Calu3 (cell line): ENCODE measurements around the gene ANGPTL2. TPM values are rescaled to one million over a fixed set of nuclear protein-coding genes. Genes with fewer than 3 reads are reported as not detected.

ENCODE experiments used
- BruUV-seq: library from RNA; stranded (reverse); fragments of 400-500 nt; replicated peaks from 2 replicates; lab custom pipeline; 2021; lab: Mats Ljungman, UMichigan
- CTCF ChIA-PET: fragments of 300-600 bp; sonication (Branson Sonifier 250); formaldehyde crosslinking; loops from one replicate; lab custom pipeline; 2022; ENCODE audit warnings: antibody characterized with exemption; lab: Charles Lee
- DNase-seq: peaks from one replicate; pipeline ENCODE4 v3.0.0; 2022
- H3K27ac Mint-ChIP-seq: one replicate; pipeline ENCODE4 v1.8.0; 2022; ENCODE audit warnings: mixed read lengths; ENCODE audit not compliant: unreplicated experiment
- H3K27me3 Mint-ChIP-seq: one replicate; pipeline ENCODE4 v1.8.0; 2022; ENCODE audit warnings: mixed read lengths; ENCODE audit not compliant: unreplicated experiment
- H3K36me3 Mint-ChIP-seq: one replicate; pipeline ENCODE4 v1.8.0; 2022; ENCODE audit warnings: mild to moderate bottlenecking, moderate library complexity, mixed read lengths; ENCODE audit not compliant: insufficient read depth, unreplicated experiment
- H3K4me1 Mint-ChIP-seq: one replicate; pipeline ENCODE4 v1.8.0; 2022; ENCODE audit warnings: mild to moderate bottlenecking, low read depth, mixed read lengths; ENCODE audit not compliant: unreplicated experiment
- H3K4me3 Mint-ChIP-seq: one replicate; pipeline ENCODE4 v1.8.0; 2022; ENCODE audit warnings: mild to moderate bottlenecking, low read depth, moderate library complexity, mixed read lengths; ENCODE audit not compliant: unreplicated experiment
- H3K9me3 Mint-ChIP-seq: one replicate; pipeline ENCODE4 v1.8.0; 2022; ENCODE audit warnings: low read depth, mixed read lengths; ENCODE audit not compliant: unreplicated experiment
- CTCF ChIP-seq: fragments of 200-600 bp; IDR thresholded peaks from one replicate; pipeline ENCODE4 v1.8.0; 2022; ENCODE audit warnings: antibody characterized with exemption; ENCODE audit not compliant: unreplicated experiment
- intact Hi-C: fragments of 100-400 bp; cut with micrococcal nuclease; formaldehyde crosslinking; loops from one replicate; pipeline ENCODE4 v1.10.0; 2022; ENCODE audit not compliant: unreplicated experiment
- total RNA-seq: library from RNA; stranded (reverse); gene quantifications from 2 replicates; pipeline ENCODE4 v1.2.3, GENCODE V29; 2022

The ANGPTL2 gene
- total RNA-seq, 1 experiment from 2014 or later: not detected

DNA sequence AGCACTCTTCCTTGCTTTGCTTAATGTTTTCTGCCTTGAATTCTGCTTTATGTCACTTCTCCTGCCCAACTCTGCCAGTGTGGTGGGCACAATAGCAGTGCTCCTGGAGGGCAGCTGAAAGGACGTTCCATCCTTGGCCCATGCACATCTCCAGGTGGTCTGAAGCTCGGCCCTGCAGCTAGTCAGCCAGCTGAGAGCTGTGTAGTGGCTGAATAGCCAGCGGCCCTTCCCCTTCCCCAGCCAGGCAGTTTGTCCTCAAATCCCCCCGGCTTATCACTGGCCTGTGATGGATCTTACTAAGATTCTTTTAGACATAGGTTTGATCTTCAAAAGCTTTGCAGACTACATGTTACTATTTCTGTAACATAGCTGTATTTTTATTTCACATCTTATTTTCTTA, 42.7 kb upstream of the ANGPTL2 start:
- H3K4me1 Mint-ChIP-seq: no peaks in the 10 kb centered on the region
- intact Hi-C loops: no loop called here
- CTCF ChIA-PET: interaction anchor here (0.7 kb wide), 1 partner anchor 776 kb away, joined by 3 read pairs; no protein-coding TSS in a partner anchor

GRCh38 chr9:127163409-127163808, 41.0 kb upstream of the ANGPTL2 start:
- Mint-ChIP-seq H3K4me1 (no peaks in the 10 kb centered on the region), H3K4me3 (no peak overlapping the region), H3K36me3 (no peaks in the 10 kb centered on the region), H3K9me3 (no peaks in the 10 kb centered on the region), H3K27ac (no peak overlapping the region), H3K27me3 (no peaks in the 10 kb centered on the region)
- no peak for DNase-seq
- intact Hi-C loops: no loop called here
- BruUV-seq: no TSS peak
- CTCF ChIA-PET: no interaction called here
- TF ChIP-seq CTCF: no peak

More for the DNA sequence above, 42.7 kb upstream of the ANGPTL2 start:
- DNase-seq: no peak
- no peaks in the 10 kb centered on the region for H3K9me3 Mint-ChIP-seq
- no TSS peak for BruUV-seq
- H3K27me3 Mint-ChIP-seq: no peaks in the 10 kb centered on the region
- no peaks in the 10 kb centered on the region for H3K36me3 Mint-ChIP-seq
- TF ChIP-seq CTCF: no peak
- H3K4me3 Mint-ChIP-seq: no peak overlapping the region
- H3K27ac Mint-ChIP-seq: no peak overlapping the region

DNA sequence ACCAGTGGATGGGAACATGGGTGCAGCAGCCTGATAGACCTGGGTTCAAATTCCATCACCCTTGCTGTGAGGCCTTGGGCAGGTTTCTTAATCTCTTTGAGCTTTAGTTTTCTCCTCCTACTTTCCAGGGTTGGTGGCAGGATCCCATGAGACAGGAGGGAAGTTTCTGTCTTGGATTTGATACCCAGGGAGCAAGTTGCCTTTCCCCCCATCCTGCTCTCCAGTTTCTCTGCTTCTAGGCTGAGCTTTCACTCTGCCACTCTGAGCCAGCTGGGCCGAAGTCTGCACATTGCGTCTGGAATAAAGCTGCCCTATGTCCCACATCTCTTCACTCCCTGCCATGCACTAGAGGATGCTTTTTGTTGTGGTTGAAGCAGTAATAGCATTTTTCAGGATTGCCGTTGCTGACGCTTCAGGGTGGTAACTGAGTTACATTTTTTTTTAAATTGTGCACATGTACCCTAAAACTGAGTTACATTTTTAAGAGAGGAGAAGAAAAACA, 40.5 kb upstream of the ANGPTL2 start:
- Mint-ChIP-seq H3K27me3 (no peaks in the 10 kb centered on the region), H3K27ac (no peak overlapping the region), H3K4me3 (no peak overlapping the region), H3K4me1 (no peaks in the 10 kb centered on the region), H3K36me3 (no peaks in the 10 kb centered on the region), H3K9me3 (no peaks in the 10 kb centered on the region)
- DNase-seq: no peak
- CTCF ChIA-PET: no interaction called here
- intact Hi-C loops: no loop called here
- TF ChIP-seq CTCF: no peak
- BruUV-seq: no TSS peak

DNA sequence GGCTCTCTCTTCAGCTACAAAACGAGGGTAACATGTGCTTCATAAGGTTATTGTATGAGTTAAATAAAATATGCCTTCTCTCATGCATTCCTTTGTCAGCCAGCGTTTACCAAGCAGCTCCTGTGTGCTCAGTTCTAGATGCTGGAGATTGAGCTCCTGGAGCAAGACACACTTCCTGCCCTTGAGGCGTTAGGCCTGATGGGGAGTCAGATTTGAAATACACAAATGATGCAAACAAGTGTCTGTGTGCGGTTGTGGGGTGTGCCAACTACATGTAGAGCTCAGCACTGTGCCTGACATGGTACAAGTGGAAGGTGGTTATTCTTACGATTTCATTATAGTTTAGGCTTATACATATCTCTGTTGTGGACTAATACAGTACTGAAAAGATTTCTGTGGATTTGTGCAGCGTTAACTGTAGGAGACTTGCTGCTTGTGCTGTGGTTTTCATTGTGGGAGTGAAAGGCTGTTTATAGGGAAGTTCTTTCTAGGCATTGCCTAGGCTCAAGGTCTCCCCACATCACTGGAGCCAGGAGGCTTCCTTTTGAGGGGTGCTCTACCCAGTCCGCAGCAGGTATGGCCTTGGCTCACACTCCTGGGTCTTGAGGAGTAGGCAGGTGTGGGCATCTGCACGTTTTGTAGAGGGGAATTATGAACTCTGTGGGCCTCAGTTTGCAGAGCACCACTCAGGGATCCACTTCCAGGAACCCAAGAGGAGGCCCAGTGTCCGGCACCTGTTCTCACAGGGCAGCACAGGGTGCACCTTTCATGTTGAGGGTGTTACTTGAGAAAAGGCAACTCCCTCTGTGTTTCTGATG, 39.8 kb upstream of the ANGPTL2 start:
- Mint-ChIP-seq H3K27me3 (no peaks in the 10 kb centered on the region), H3K27ac (no peak overlapping the region), H3K4me3 (no peak overlapping the region), H3K4me1 (no peaks in the 10 kb centered on the region), H3K36me3 (no peaks in the 10 kb centered on the region), H3K9me3 (no peaks in the 10 kb centered on the region)
- intact Hi-C loops: no loop called here
- no peak for DNase-seq
- CTCF ChIA-PET: no interaction called here
- no peak for TF ChIP-seq CTCF
- BruUV-seq: no TSS peak
